Stimulated activated CD8-positive, alpha-beta memory T cell treated with anti-CD3 and anti-CD28 coated beads, Interleukin-15, amount 100 ng/mL, for 48 hours (primary cell): Measurements from ENCODE around the gene CYB561.
A peak's percentile ranks its signal among the peaks of the same experiment; 100 is the strongest.

ENCODE experiments used
- DNase-seq, 2 donors: peaks; one replicate each; pipeline ENCODE4 v3.0.0-alpha.2; 2020; ENCODE audit warnings: low read depth in 2 of 2

The CYB561 gene

GRCh38 chr17:63412234-63412633, 33.9 kb downstream of the CYB561 start:
- no peak for DNase-seq

DNA sequence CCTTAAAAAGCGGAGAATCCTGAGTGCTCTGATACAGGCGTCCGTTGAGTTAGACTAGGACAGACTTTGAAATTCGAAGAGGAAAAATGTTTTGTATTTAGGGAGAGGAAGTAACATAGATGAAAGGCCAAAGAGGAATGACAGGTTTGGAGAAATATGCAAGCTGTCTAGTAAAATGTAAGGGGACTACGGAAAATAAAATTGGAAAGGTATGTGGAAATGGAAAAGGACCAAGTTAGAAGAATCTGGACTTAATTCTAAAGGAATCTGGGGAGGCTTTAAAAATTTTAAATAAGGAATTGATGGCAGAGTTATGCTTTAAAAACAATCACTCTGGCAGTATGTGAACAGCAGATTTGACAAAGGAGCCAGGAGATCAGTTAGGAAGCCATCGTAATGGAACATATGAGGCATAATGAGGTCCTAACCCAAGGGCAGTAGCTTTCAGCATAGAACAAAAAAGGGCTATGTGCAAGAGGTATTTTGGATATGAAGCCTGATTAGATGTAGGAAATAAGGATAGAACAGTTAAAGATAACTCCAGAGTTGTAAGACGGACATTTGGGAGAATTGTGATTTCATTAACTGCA, 38.3 kb downstream of the CYB561 start:
- no peak for DNase-seq

DNA sequence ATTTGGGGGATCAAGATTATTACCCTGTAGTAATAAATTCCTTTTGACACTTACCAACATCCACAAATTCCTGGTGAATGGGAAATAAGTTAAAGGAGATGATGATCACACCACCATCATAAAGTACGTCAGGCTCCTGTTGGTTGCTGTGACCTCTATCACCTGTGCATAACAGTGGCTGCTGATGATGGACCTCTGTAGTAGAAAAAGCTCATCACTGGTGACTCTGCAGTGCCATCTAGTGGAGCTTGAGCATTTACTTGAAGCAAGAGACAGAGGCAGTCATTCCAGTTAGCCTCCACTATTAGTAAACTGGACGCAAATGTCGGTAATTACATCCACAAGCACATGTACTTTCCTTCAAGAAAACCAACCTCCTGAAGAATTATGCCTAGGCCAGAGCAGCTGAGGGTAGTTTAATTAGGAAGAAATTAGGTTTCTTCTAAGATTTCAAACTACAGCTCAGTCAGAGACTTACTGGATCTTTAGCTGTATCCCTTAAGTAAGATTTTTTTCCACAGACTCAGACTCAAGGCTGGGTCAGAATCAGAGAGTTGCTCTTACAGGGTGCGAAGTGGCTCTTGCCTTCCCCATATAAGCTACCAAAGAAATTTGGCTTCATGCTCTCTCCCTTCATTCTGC, 39.3 kb downstream of the CYB561 start:
- peak; percentile 41 to 42 for DNase-seq

GRCh38 chr17:63405741-63406261, 40.3 kb downstream of the CYB561 start:
- no peak for DNase-seq

GRCh38 chr17:63405020-63405419, 41.1 kb downstream of the CYB561 start:
- no peak for DNase-seq

- no peak for DNase-seq
Observed at GRCh38 chr17:63402431-63403212, 43.5 kb downstream of the CYB561 start.

DNA sequence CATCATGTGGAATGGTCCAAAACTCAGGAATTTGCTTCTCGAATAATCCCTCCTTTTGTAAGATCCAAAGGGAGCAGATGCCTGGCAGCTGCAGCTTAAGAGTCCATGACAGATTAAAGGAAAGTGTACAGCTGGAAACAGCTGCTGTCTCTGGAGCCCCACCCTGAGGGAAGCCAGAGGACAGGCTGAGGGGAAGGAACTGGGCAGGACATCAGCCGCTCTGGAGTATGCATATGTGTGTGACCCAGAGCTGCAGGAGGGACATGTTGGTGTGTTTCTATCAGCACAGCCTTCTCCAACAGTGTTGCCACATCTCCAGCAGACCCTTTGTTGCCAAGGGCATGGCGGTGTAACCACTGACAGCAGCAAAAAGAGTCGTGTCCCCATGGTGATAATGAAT, 46.2 kb downstream of the CYB561 start:
- DNase-seq: no peak

DNA sequence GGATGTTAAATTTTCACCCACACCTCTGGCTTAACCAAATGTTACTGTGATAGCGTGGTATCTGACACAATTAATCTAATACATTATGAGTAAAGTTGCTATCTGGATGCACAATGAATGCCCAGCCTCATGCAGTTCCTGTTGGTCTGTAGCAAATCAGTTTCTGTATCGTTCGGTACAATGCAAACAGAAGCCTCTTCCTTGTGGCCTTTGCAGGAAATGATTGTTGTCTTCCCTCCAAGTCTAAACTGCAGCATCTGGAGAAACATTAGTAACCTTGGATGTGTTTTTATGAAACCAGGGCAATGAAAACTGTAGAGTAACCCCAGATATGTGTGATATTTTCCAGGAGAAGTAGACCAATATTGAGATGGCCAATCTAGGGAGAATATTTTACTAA, 46.8 kb downstream of the CYB561 start:
- DNase-seq: no peak

DNA sequence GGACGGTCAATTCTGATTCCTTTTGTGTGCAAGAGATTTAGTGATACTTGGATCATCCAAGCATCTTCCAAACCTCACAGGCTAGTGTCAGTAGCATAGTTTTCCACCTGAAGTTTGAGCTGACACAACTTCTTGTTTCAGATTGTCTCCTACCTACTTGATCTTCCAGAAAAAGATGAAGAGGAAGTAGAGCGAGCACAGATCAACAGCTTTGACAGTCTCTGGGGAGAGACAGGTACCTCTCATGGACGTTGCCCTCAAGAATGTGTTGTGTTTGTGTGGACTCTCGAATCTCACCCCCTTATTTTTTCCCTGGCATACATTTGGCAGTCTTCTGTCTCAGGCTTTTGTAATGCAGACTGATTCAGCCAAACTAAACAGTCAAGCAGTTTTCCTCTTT, 47.4 kb downstream of the CYB561 start:
- no peak for DNase-seq

GRCh38 chr17:63395075-63395805, 50.9 kb downstream of the CYB561 start:
- no peak for DNase-seq

DNA sequence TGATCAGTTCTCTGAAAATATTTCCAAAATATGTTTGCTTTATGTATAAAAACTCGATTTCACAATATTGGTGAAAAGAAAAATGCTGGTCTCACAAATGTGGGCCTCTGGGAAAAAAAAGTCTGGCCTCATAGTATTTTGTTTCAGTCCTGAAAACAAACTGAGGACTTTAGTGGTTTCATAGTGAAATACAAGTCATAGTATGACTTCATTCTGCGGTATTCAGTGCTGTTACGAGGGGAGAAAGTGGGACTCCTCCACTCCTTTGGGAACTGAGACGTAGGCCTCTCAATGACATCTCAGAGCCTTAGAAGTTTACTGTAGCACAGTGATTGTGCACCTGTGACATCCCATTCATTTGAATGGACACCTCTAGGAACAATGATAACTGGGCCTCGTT, 56.0 kb downstream of the CYB561 start:
- no peak for DNase-seq

DNA sequence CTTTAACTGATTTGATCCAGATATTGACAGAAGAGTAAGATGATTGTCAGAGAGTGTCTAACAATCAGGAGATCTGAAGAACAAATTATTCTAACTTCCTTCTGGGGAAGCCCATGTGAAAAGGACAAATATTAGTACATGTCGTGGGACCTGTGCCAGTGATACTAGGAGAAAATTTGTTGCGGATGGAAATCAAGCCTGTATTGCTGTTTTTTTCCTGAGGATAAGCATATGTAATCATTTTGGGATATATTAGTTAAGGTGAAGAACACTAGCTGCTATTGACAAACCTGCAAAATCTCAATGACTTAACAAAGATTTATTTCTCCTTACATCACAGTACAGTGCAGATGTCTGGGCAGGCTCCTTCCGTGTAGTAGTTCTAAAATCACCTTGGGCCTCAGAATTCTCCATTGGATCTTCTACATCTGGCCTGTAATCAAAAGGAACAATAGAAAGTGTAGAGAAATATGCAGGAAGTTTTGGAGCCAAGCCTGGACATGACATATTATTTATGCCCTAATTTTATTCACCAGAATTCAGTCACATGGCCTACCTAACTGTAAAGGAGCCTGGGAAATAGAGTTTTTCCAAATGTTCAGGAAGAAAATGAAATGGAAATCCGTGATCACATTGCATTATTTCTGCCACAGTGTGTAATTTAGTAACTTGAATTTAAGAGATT, 58.3 kb downstream of the CYB561 start:
- no peak for DNase-seq

DNA sequence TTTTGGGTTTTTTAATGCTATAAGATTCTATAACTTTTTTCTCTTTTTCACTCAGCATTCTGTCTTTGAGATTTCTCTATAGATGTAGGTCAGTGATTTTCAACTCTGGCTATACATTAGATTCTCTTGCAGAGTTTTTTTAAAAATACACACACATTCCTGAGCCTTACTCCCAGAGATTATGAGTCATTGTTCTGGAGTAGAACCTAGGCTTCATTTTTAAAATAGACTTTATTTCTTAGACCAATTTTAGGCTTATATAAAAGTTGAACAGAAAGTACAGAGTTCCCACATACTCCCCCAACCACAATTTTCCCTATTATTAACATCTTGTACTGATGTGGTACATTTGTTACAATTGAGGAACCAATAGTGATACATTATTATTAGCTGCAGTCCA, 63.3 kb downstream of the CYB561 start:
- DNase-seq: no peak
